ENCODE data around the gene SARS2. TPM values are rescaled to one million over a fixed set of nuclear protein-coding genes. Genes with fewer than 3 reads are reported as not detected.

The SARS2 gene
- total and polyA plus RNA-seq, 2 donors from 2014 or later, result 30.6 to 34.8 TPM

DNA sequence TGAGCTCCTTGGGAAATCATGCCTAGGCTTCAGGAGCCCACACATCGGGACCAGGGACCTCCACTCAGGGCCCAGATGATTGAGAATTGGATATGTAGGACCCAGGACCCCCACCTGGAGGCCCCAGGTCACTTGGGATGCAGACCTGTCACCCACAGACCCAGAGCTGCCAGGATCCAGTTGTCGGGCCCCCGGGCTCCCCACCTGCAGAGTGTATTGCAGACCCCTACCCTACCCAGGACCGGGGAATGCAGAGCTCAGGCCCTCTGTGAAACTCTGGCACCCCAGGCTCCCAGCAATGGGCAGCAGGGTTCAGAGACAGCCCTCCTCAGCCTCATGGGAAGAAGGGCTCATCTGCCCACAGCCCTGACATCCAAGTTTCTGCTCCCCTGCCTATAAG, 24.9 kb downstream of the SARS2 start:
- FAIRE-seq (no peak), DNase-seq (no peak)
- Histone ChIP-seq H3K4me1 (ENCODE audit: control insufficient read depth in 2 of 3, insufficient read depth in 2 of 3, low read depth in 1 of 3, low read length in 3 of 3) (no peaks in the 10 kb centered on the region), H3K27me3 (ENCODE audit: control insufficient read depth, insufficient read depth, low read length) (no peaks in the 10 kb centered on the region), H3K9me3 (ENCODE audit: control insufficient read depth in 2 of 3, insufficient read depth in 1 of 3, low read length in 3 of 3) (peaks cover 0 to 3% (median 0%) of the 10 kb centered on the region in 3 donors), H3K9ac (ENCODE audit: low read length in 3 of 3) (no peak overlapping the region), H3K36me3 (ENCODE audit: control insufficient read depth in 2 of 3, insufficient read depth in 3 of 3, low read length in 3 of 3) (peaks cover 0 to 8% (median 8%) of the 10 kb centered on the region in 3 donors), H3K4me3 (ENCODE audit: low read length in 3 of 3) (no peak overlapping the region), H3K27ac (ENCODE audit: low read depth in 2 of 2, low read length in 2 of 2) (no peak overlapping the region)
- no peak for TF ChIP-seq CTCF (IDR thresholded peaks at IDR 0.05; ENCODE audit: borderline replicate concordance, extremely low read depth, insufficient read depth)
- intact Hi-C loops (cut with DNase I), result no loop called here

GRCh38 chr19:38904581-38905539, 25.7 kb downstream of the SARS2 start:
- no peaks in the 10 kb centered on the region for H3K4me1 ChIP-seq (ENCODE audit: control insufficient read depth in 2 of 3, insufficient read depth in 2 of 3, low read depth in 1 of 3, low read length in 3 of 3)
- no peak overlapping the region for H3K9ac ChIP-seq (ENCODE audit: low read length in 3 of 3)
- DNase-seq, result no peak
- H3K27me3 ChIP-seq (ENCODE audit: control insufficient read depth, insufficient read depth, low read length), result no peaks in the 10 kb centered on the region
- intact Hi-C loops (cut with DNase I), result no loop called here
- TF ChIP-seq CTCF (IDR thresholded peaks at IDR 0.05; ENCODE audit: borderline replicate concordance, extremely low read depth, insufficient read depth), result no peak
- peaks cover 0 to 8% (median 8%) of the 10 kb centered on the region in 3 donors for H3K36me3 ChIP-seq (ENCODE audit: control insufficient read depth in 2 of 3, insufficient read depth in 3 of 3, low read length in 3 of 3)
- H3K27ac ChIP-seq (ENCODE audit: low read depth in 2 of 2, low read length in 2 of 2), result no peak overlapping the region
- H3K4me3 ChIP-seq (ENCODE audit: low read length in 3 of 3), result no peak overlapping the region
- peaks cover 0 to 3% (median 0%) of the 10 kb centered on the region in 3 donors for H3K9me3 ChIP-seq (ENCODE audit: control insufficient read depth in 2 of 3, insufficient read depth in 1 of 3, low read length in 3 of 3)
- no peak for FAIRE-seq

- Histone ChIP-seq H3K27me3 (ENCODE audit: control insufficient read depth, insufficient read depth, low read length) (no peaks in the 10 kb centered on the region), H3K4me3 (ENCODE audit: low read length in 3 of 3) (no peak overlapping the region), H3K27ac (ENCODE audit: low read depth in 2 of 2, low read length in 2 of 2) (no peak overlapping the region), H3K9ac (ENCODE audit: low read length in 3 of 3) (no peak overlapping the region), H3K4me1 (ENCODE audit: control insufficient read depth in 2 of 3, insufficient read depth in 2 of 3, low read depth in 1 of 3, low read length in 3 of 3) (peaks cover 4 to 9% (median 9%) of the 10 kb centered on the region in 3 donors), H3K36me3 (ENCODE audit: control insufficient read depth in 2 of 3, insufficient read depth in 3 of 3, low read length in 3 of 3) (peaks cover 0 to 8% (median 5%) of the 10 kb centered on the region in 3 donors), H3K9me3 (ENCODE audit: control insufficient read depth in 2 of 3, insufficient read depth in 1 of 3, low read length in 3 of 3) (peaks cover 0 to 3% (median 0%) of the 10 kb centered on the region in 3 donors)
- intact Hi-C loops (cut with DNase I), result no loop called here
- FAIRE-seq (no peak), DNase-seq (no peak)
- no peak for TF ChIP-seq CTCF (IDR thresholded peaks at IDR 0.05; ENCODE audit: borderline replicate concordance, extremely low read depth, insufficient read depth)
Measured at GRCh38 chr19:38901683-38902082, 28.9 kb downstream of the SARS2 start.
